ENCODE results near the gene EFNB2. TPM values are rescaled to one million over a fixed set of nuclear protein-coding genes. Genes with fewer than 3 reads are reported as not detected.

Gene EFNB2
- total and polyA plus RNA-seq, 2 of the 13 experiments (the other 11 are each of a cell fraction or from before 2014, with no cell fraction given): 0.11 to 0.20 TPM

DNA sequence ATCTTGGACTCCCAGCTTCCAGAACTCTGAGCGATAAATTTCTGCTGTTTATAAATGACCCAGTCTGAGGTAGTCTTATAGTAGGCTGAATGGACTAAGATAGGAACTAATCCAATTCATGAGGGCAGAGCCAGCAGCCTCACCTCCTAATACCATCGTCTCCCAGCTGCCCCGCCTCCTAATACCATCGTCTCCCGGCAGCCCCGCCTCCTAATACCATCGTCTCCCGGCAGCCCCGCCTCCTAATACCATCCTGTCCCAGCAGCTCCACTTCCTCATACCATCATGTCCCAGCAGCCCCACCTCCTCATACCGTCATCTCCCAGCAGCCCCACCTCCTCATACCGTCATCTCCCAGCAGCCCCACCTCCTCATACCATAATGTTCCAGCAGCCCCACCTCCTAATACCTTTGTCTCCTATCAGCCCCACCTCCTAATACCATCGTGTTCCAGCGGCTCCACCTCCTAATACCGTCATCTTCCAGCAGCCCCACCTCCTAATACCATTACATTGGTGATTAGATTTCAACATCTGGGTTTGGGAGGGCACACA lies 34.9 kb upstream of the EFNB2 start:
- DNase-seq (ENCODE audit: low spot score) (no peak), FAIRE-seq (no peak), ATAC-seq (no peak)
- no TSS peak for BruUV-seq (replicated peaks)
- Histone ChIP-seq H3K9me3 (ENCODE audit: low read length) (no peaks in the 10 kb centered on the region), H4K20me1 (ENCODE audit: insufficient read depth, low read length) (peaks cover 17% of the 10 kb centered on the region), H3K9ac (ENCODE audit: insufficient read depth, low read depth, low read length) (no peak overlapping the region), H3K79me2 (ENCODE audit: insufficient read depth, low read length) (peaks cover 26% of the 10 kb centered on the region), H3K4me1 (ENCODE audit: insufficient read depth, low read length) (peaks cover 22% of the 10 kb centered on the region), H3K27ac (ENCODE audit: extremely low read length, insufficient read depth, low read length) (no peak overlapping the region), H2AFZ (ENCODE audit: low read length) (no peak overlapping the region), H3K4me2 (ENCODE audit: low read depth, low read length) (no peak overlapping the region), H3K27me3 (ENCODE audit: control insufficient read depth in 1 of 2, insufficient read depth in 2 of 2, low read length in 2 of 2) (no peaks in the 10 kb centered on the region; a peak in 1 of 5 replicates), H3K36me3 (replicated peaks in 1 of 2; ENCODE audit: control insufficient read depth in 1 of 2, insufficient read depth in 2 of 2, low read length in 2 of 2) (no peaks in the 10 kb centered on the region), H3K4me3 (replicated peaks in 1 of 3; ENCODE audit: insufficient read depth in 1 of 3, low read depth in 2 of 3, low read length in 3 of 3) (no peak overlapping the region)
- ChIA-PET CTCF (ENCODE audit: low intra/inter-chr PET ratio, low total read pairs) (no interaction called here), POLR2A (no interaction called here)
- TF ChIP-seq MAF1 (CRISPR knock-in tag; IDR thresholded peaks at IDR 0.05; ENCODE audit: borderline replicate concordance) (no peak), NAIF1 (CRISPR knock-in tag; IDR thresholded peaks at IDR 0.05; ENCODE audit: borderline replicate concordance) (no peak), HNRNPLL (IDR thresholded peaks at IDR 0.05; ENCODE audit: low read depth, low read length, poor library complexity, severe bottlenecking) (no peak), SKI (IDR thresholded peaks at IDR 0.05; ENCODE audit: partially characterized antibody) (no peak)
- in situ Hi-C loops (cut with HindIII; ENCODE audit: extremely low pct_ligation_motif_present, low pct_unique_long_range_greater_than_20kb): no loop called here
- WGBS (ENCODE audit: low lambda C conversion rate): 50% methylated on average over 13 of the region's 14 CpGs
- intact Hi-C loops (cut with micrococcal nuclease; ENCODE audit: unreplicated experiment): no loop called here

DNA sequence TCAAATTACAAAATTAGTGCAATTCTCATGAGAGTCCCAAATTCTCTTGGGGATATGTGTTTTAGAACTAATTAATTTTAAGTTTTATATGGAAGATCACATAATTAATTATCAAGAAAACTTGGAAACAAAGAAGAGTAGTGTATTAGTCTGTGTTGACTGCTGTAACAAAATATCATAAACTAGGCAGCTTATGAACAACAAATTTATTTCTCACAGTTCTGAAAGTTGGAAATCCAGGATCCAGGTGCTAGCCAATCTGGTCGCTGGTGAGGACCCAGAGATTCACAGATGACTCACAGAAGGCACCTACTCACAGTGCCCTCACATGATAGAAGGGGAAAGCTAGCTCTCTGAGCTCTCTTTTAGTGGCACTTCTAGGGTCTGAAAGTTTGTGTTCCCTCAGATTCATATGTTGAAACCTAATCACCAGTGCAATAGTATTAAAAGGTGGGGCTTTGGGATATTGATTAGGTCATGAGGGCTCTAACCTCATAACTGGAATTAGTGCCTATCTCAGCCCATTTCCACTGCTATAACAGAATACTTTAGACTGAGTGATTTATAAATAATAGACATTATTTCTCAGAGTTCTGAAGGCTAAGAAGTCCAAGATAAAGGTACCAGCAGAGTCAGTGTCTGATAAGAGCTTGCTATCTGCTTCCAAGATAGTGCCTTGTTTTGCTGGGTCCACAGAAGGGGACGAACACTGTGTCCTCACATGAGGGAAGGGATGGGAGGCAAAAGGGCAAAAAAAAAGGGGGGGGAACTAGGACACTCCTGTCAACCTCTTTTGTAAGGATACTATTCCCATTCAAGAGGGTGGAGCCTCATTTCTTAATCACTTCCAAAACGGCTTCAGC lies 34.0 kb upstream of the EFNB2 start:
- H3K27me3 ChIP-seq (ENCODE audit: control insufficient read depth in 1 of 2, insufficient read depth in 2 of 2, low read length in 2 of 2): no peaks in the 10 kb centered on the region; a peak in 1 of 5 replicates
- WGBS (ENCODE audit: low lambda C conversion rate): 77% methylated on average over 3 of the region's 3 CpGs
- H3K79me2 ChIP-seq (ENCODE audit: insufficient read depth, low read length): peaks cover 35% of the 10 kb centered on the region
- no peak overlapping the region for H2AFZ ChIP-seq (ENCODE audit: low read length)
- H3K27ac ChIP-seq (ENCODE audit: extremely low read length, insufficient read depth, low read length): no peak overlapping the region
- no peaks in the 10 kb centered on the region for H3K36me3 ChIP-seq (replicated peaks in 1 of 2; ENCODE audit: control insufficient read depth in 1 of 2, insufficient read depth in 2 of 2, low read length in 2 of 2)
- peak overlapping the region; percentile 89; the same call in 1 of the 2 replicates for H3K4me2 ChIP-seq (ENCODE audit: low read depth, low read length)
- no peaks in the 10 kb centered on the region for H3K9me3 ChIP-seq (ENCODE audit: low read length)
- H3K4me3 ChIP-seq (replicated peaks in 1 of 3; ENCODE audit: insufficient read depth in 1 of 3, low read depth in 2 of 3, low read length in 3 of 3): no peak overlapping the region
- ATAC-seq (no peak), FAIRE-seq (no peak), DNase-seq (ENCODE audit: low spot score) (no peak)
- ChIA-PET CTCF (ENCODE audit: low intra/inter-chr PET ratio, low total read pairs) (no interaction called here), POLR2A (no interaction called here)
- H3K4me1 ChIP-seq (ENCODE audit: insufficient read depth, low read length): peaks cover 31% of the 10 kb centered on the region
- TF ChIP-seq ZNF430 (CRISPR knock-in tag; IDR thresholded peaks at IDR 0.05) (no peak), ATAD3A (CRISPR knock-in tag; IDR thresholded peaks at IDR 0.05) (no peak), ZNF12 (CRISPR knock-in tag; IDR thresholded peaks at IDR 0.05) (peak; percentile 97)
- intact Hi-C loops (cut with micrococcal nuclease; ENCODE audit: unreplicated experiment): loop anchor here (10.0 kb wide), 1 partner anchor 105 kb away; no protein-coding TSS in a partner anchor
- no peak overlapping the region for H3K9ac ChIP-seq (ENCODE audit: insufficient read depth, low read depth, low read length)
- no TSS peak for BruUV-seq (replicated peaks)
- in situ Hi-C loops (cut with HindIII; ENCODE audit: extremely low pct_ligation_motif_present, low pct_unique_long_range_greater_than_20kb): no loop called here
- peaks cover 27% of the 10 kb centered on the region for H4K20me1 ChIP-seq (ENCODE audit: insufficient read depth, low read length)
